ENCODE data around the gene KLF15.

Gene KLF15

GRCh38 chr3:126304291-126304690 is 52.9 kb downstream of the KLF15 start:
- DNase-seq, result no peak

GRCh38 chr3:126303272-126303671 is 53.9 kb downstream of the KLF15 start:
- no peak for DNase-seq

- no peak for DNase-seq
Measured at GRCh38 chr3:126300761-126301481, 56.3 kb downstream of the KLF15 start.

- no peak for DNase-seq
Measured at GRCh38 chr3:126300001-126300760, 57.0 kb downstream of the KLF15 start.

- no peak for DNase-seq
Measured at GRCh38 chr3:126295407-126295939, 61.7 kb downstream of the KLF15 start.

GRCh38 chr3:126294211-126294808 is 62.9 kb downstream of the KLF15 start:
- DNase-seq, result no peak

GRCh38 chr3:126293370-126294082 is 63.7 kb downstream of the KLF15 start:
- no peak for DNase-seq
